Measurements from ENCODE around the gene PLEKHA8.
A peak's percentile ranks its signal among the peaks of the same experiment; 100 is the strongest.

Gene PLEKHA8

GRCh38 chr7:30028216-30028748 is at the start of gene PLEKHA8:
TSS of gene PLEKHA8 (plus strand) at chr7:30028412. CDS start at chr7:30028763, 351 bp downstream.
- peak; percentile 71 for DNase-seq

- no peak for DNase-seq
Measured at GRCh38 chr7:29980151-29980550, 48.1 kb upstream of the PLEKHA8 start.

- no peak for DNase-seq
Measured at GRCh38 chr7:29987083-29987482, 41.1 kb upstream of the PLEKHA8 start.

GRCh38 chr7:29987811-29988317 is 40.3 kb upstream of the PLEKHA8 start:
- peak; percentile 17 for DNase-seq

GRCh38 chr7:29988424-29989256 is 39.6 kb upstream of the PLEKHA8 start:
- DNase-seq = no peak

GRCh38 chr7:29989257-29989995 is 38.8 kb upstream of the PLEKHA8 start, which contains the start of gene SCRN1:
TSS of gene SCRN1 (minus strand) at chr7:29989801. CDS start at chr7:29969067, 20,734 bp downstream.
- no peak for DNase-seq

- DNase-seq = no peak
Measured at GRCh38 chr7:29990931-29991330, 37.3 kb upstream of the PLEKHA8 start.

- DNase-seq = no peak
Measured at GRCh38 chr7:29991937-29992336, 36.3 kb upstream of the PLEKHA8 start.

GRCh38 chr7:29993140-29993539 is 35.1 kb upstream of the PLEKHA8 start:
- DNase-seq = no peak

- no peak for DNase-seq
Measured at GRCh38 chr7:29995652-29996051, 32.6 kb upstream of the PLEKHA8 start.

- DNase-seq = no peak
Measured at GRCh38 chr7:29996321-29996720, 31.9 kb upstream of the PLEKHA8 start.

- DNase-seq = no peak
Measured at GRCh38 chr7:29998489-29998888, 29.7 kb upstream of the PLEKHA8 start.

- DNase-seq = no peak
Measured at GRCh38 chr7:30001998-30002397, 26.2 kb upstream of the PLEKHA8 start.

GRCh38 chr7:30003098-30003497 is 25.1 kb upstream of the PLEKHA8 start:
- no peak for DNase-seq

GRCh38 chr7:30005464-30005863 is 22.7 kb upstream of the PLEKHA8 start:
- no peak for DNase-seq

- no peak for DNase-seq
Measured at GRCh38 chr7:30010021-30010420, 18.2 kb upstream of the PLEKHA8 start.

GRCh38 chr7:30012757-30013156 is 15.5 kb upstream of the PLEKHA8 start:
- no peak for DNase-seq

- no peak for DNase-seq
Measured at GRCh38 chr7:30018451-30018850, 9.8 kb upstream of the PLEKHA8 start.

- no peak for DNase-seq
Measured at GRCh38 chr7:30019387-30019786, 8.8 kb upstream of the PLEKHA8 start.

GRCh38 chr7:30019960-30020359 is 8.3 kb upstream of the PLEKHA8 start:
- no peak for DNase-seq

GRCh38 chr7:30020535-30020934 is 7.7 kb upstream of the PLEKHA8 start:
- DNase-seq = no peak

GRCh38 chr7:30022991-30023390 is 5.2 kb upstream of the PLEKHA8 start:
- DNase-seq = no peak

GRCh38 chr7:30023524-30023923 is 4.7 kb upstream of the PLEKHA8 start:
- no peak for DNase-seq
